Muscle layer of colon (tissue), 2 donors: Measurements from ENCODE around the gene BLM.

Source experiments
- H3K27ac ChIP-seq: one replicate; pipeline ENCODE4 v1.7.0; 2013; ENCODE audit warnings: low read depth, mild to moderate bottlenecking, low read length, moderate library complexity
- H3K27me3 ChIP-seq, 2 donors: one replicate each; pipeline ENCODE4 v1.7.0; 2013; ENCODE audit warnings: low read length in 2 of 2, mild to moderate bottlenecking in 2 of 2; ENCODE audit not compliant: insufficient read depth in 2 of 2, control insufficient read depth in 1 of 2
- H3K36me3 ChIP-seq: one replicate; pipeline ENCODE4 v1.7.0; 2013; ENCODE audit warnings: mild to moderate bottlenecking, low read length; ENCODE audit not compliant: insufficient read depth
- H3K4me1 ChIP-seq: one replicate; pipeline ENCODE4 v1.7.0; 2013; ENCODE audit warnings: mild to moderate bottlenecking, low read length; ENCODE audit not compliant: insufficient read depth
- H3K4me3 ChIP-seq, 2 donors: one replicate each; pipeline ENCODE4 v1.7.0; 2013; ENCODE audit warnings: low read length in 2 of 2, low read depth in 1 of 2, mild to moderate bottlenecking in 1 of 2, moderate library complexity in 1 of 2
- H3K9ac ChIP-seq: one replicate; pipeline ENCODE4 v1.7.0; 2013; ENCODE audit warnings: low read length
- H3K9me3 ChIP-seq: one replicate; pipeline ENCODE4 v1.7.0; 2013; ENCODE audit warnings: mild to moderate bottlenecking, low read length
- donor health status: abdominal sarcoma.
- donor health status: Adenocarcinoma of cecum.

The BLM gene

GRCh38 chr15:90744759-90745402 lies 27.7 kb downstream of the BLM start:
- Histone ChIP-seq H3K9me3 (no peaks in the 10 kb centered on the region), H3K4me3 (no peak overlapping the region), H3K36me3 (no peaks in the 10 kb centered on the region), H3K4me1 (no peaks in the 10 kb centered on the region), H3K9ac (no peak overlapping the region), H3K27me3 (no peaks in the 10 kb centered on the region), H3K27ac (no peak overlapping the region)

GRCh38 chr15:90749754-90750153 lies 32.6 kb downstream of the BLM start:
- Histone ChIP-seq H3K36me3 (no peaks in the 10 kb centered on the region), H3K9me3 (no peaks in the 10 kb centered on the region), H3K4me1 (no peaks in the 10 kb centered on the region), H3K27me3 (no peaks in the 10 kb centered on the region), H3K9ac (no peak overlapping the region), H3K4me3 (no peak overlapping the region), H3K27ac (no peak overlapping the region)

- Histone ChIP-seq H3K27ac (no peak overlapping the region), H3K27me3 (no peaks in the 10 kb centered on the region)
Observed at GRCh38 chr15:90750186-90750585, 33.0 kb downstream of the BLM start.

GRCh38 chr15:90751300-90751825 lies 34.2 kb downstream of the BLM start:
- H3K9ac ChIP-seq = no peak overlapping the region

More at GRCh38 chr15:90750186-90750585, 33.0 kb downstream of the BLM start:
- H3K4me3 ChIP-seq = no peak overlapping the region
- H3K36me3 ChIP-seq = no peaks in the 10 kb centered on the region
- H3K9ac ChIP-seq = no peak overlapping the region
- no peaks in the 10 kb centered on the region for H3K4me1 ChIP-seq
- H3K9me3 ChIP-seq = no peaks in the 10 kb centered on the region

GRCh38 chr15:90756916-90757315 lies 39.8 kb downstream of the BLM start:
- no peak overlapping the region for H3K4me3 ChIP-seq
- H3K36me3 ChIP-seq = no peaks in the 10 kb centered on the region
- H3K27ac ChIP-seq = no peak overlapping the region
- no peak overlapping the region for H3K9ac ChIP-seq
- no peaks in the 10 kb centered on the region for H3K27me3 ChIP-seq
- H3K4me1 ChIP-seq = no peaks in the 10 kb centered on the region
- H3K9me3 ChIP-seq = no peaks in the 10 kb centered on the region

More at GRCh38 chr15:90751300-90751825, 34.2 kb downstream of the BLM start:
- no peaks in the 10 kb centered on the region for H3K9me3 ChIP-seq
- no peaks in the 10 kb centered on the region for H3K4me1 ChIP-seq
- no peaks in the 10 kb centered on the region for H3K36me3 ChIP-seq
- H3K27ac ChIP-seq = no peak overlapping the region
- H3K4me3 ChIP-seq = no peak overlapping the region
- no peaks in the 10 kb centered on the region for H3K27me3 ChIP-seq

- no peaks in the 10 kb centered on the region for H3K36me3 ChIP-seq
- H3K4me1 ChIP-seq = no peaks in the 10 kb centered on the region
- no peak overlapping the region for H3K4me3 ChIP-seq
- H3K9me3 ChIP-seq = no peaks in the 10 kb centered on the region
- H3K27me3 ChIP-seq = no peaks in the 10 kb centered on the region
- no peak overlapping the region for H3K9ac ChIP-seq
- H3K27ac ChIP-seq = no peak overlapping the region
Observed at GRCh38 chr15:90757461-90757860, 40.3 kb downstream of the BLM start.

- H3K36me3 ChIP-seq = no peaks in the 10 kb centered on the region
- H3K4me3 ChIP-seq = no peak overlapping the region
- H3K9ac ChIP-seq = no peak overlapping the region
Observed at GRCh38 chr15:90760661-90761232, 43.6 kb downstream of the BLM start.

GRCh38 chr15:90761629-90762028 lies 44.5 kb downstream of the BLM start:
- Histone ChIP-seq H3K4me3 (no peak overlapping the region), H3K9ac (no peak overlapping the region), H3K9me3 (no peaks in the 10 kb centered on the region), H3K4me1 (no peaks in the 10 kb centered on the region), H3K36me3 (no peaks in the 10 kb centered on the region), H3K27me3 (no peaks in the 10 kb centered on the region), H3K27ac (no peak overlapping the region)

More at GRCh38 chr15:90760661-90761232, 43.6 kb downstream of the BLM start:
- Histone ChIP-seq H3K4me1 (no peaks in the 10 kb centered on the region), H3K9me3 (no peaks in the 10 kb centered on the region), H3K27ac (no peak overlapping the region), H3K27me3 (no peaks in the 10 kb centered on the region)

GRCh38 chr15:90762109-90762508 lies 45.0 kb downstream of the BLM start:
- Histone ChIP-seq H3K27ac (no peak overlapping the region), H3K27me3 (no peaks in the 10 kb centered on the region), H3K4me1 (no peaks in the 10 kb centered on the region), H3K36me3 (no peaks in the 10 kb centered on the region), H3K9ac (no peak overlapping the region), H3K9me3 (no peaks in the 10 kb centered on the region), H3K4me3 (no peak overlapping the region)

- Histone ChIP-seq H3K4me1 (no peaks in the 10 kb centered on the region), H3K27me3 (no peaks in the 10 kb centered on the region), H3K36me3 (no peaks in the 10 kb centered on the region), H3K9ac (no peak overlapping the region), H3K9me3 (no peaks in the 10 kb centered on the region), H3K27ac (no peak overlapping the region), H3K4me3 (no peak overlapping the region)
Observed at GRCh38 chr15:90763366-90764099, 46.4 kb downstream of the BLM start.

GRCh38 chr15:90765531-90765930 lies 48.4 kb downstream of the BLM start:
- no peak overlapping the region for H3K4me3 ChIP-seq
- no peaks in the 10 kb centered on the region for H3K9me3 ChIP-seq
- no peaks in the 10 kb centered on the region for H3K36me3 ChIP-seq

More at GRCh38 chr15:90765531-90765930, 48.4 kb downstream of the BLM start:
- Histone ChIP-seq H3K4me1 (no peaks in the 10 kb centered on the region), H3K27ac (no peak overlapping the region), H3K27me3 (no peaks in the 10 kb centered on the region), H3K9ac (no peak overlapping the region)
